Neuronal stem cell (in vitro differentiated cells): ENCODE results near the gene SLITRK6.

Experiments
- DNase-seq: peaks from one replicate; pipeline ENCODE4 v3.0.0-alpha.2; 2013; ENCODE audit warnings: low spot score
- H2AFZ ChIP-seq: one replicate; pipeline ENCODE4 v1.6.1; 2013; ENCODE audit warnings: mild to moderate bottlenecking, low read length, inconsistent platforms
- H2AK5ac ChIP-seq: 2 replicates; pipeline ENCODE4 v1.6.1; 2013; ENCODE audit warnings: low read depth, mild to moderate bottlenecking, inconsistent platforms, low read length, moderate library complexity, mixed read lengths
- H2BK120ac ChIP-seq: 2 replicates; pipeline ENCODE4 v1.6.1; 2013; ENCODE audit warnings: low read depth, mild to moderate bottlenecking, inconsistent platforms, low read length, moderate library complexity, mixed read lengths
- H2BK12ac ChIP-seq: one replicate; pipeline ENCODE4 v1.6.1; 2013; ENCODE audit warnings: low read length, inconsistent platforms
- H2BK15ac ChIP-seq: 2 replicates; pipeline ENCODE4 v1.6.1; 2013; ENCODE audit warnings: mild to moderate bottlenecking, low read length, inconsistent platforms, mixed read lengths
- H2BK5ac ChIP-seq: one replicate; pipeline ENCODE4 v1.6.1; 2013; ENCODE audit warnings: inconsistent platforms, mild to moderate bottlenecking, low read length, moderate library complexity
- H3K14ac ChIP-seq: one replicate; pipeline ENCODE4 v1.6.1; 2013; ENCODE audit warnings: low read length, inconsistent platforms
- H3K18ac ChIP-seq: 2 replicates; pipeline ENCODE4 v1.6.1; 2013; ENCODE audit warnings: low read length, inconsistent platforms
- H3K23ac ChIP-seq: 2 replicates; pipeline ENCODE4 v1.6.1; 2013; ENCODE audit warnings: low read depth, mild to moderate bottlenecking, mixed read lengths, low read length, inconsistent platforms; ENCODE audit not compliant: poor library complexity
- H3K27ac ChIP-seq: replicated peaks from 3 replicates; pipeline ENCODE4 v1.5.1; 2013; ENCODE audit warnings: low read length, inconsistent platforms
- H3K27me3 ChIP-seq, 3 experiments: 2 replicates each; pipeline ENCODE4 v1.6.1; 2013; ENCODE audit warnings: low read length in 3 of 3, mild to moderate bottlenecking in 2 of 3, inconsistent platforms in 1 of 3, low read depth in 1 of 3, mixed read lengths in 1 of 3, moderate library complexity in 1 of 3; ENCODE audit not compliant: control insufficient read depth in 3 of 3, insufficient read depth in 3 of 3
- H3K36me3 ChIP-seq, 2 donors: replicated peaks in 1 of 2; 2 replicates each; pipeline ENCODE4 v1.6.1; 2013; ENCODE audit warnings: low read length in 2 of 2; ENCODE audit not compliant: control insufficient read depth in 2 of 2, insufficient read depth in 2 of 2
- H3K4ac ChIP-seq: 2 replicates; pipeline ENCODE4 v1.6.1; 2013; ENCODE audit warnings: inconsistent platforms, mild to moderate bottlenecking, low read length, moderate library complexity
- H3K4me1 ChIP-seq, 2 donors: 1 replicate in 1 of 2; 2 replicates in 1 of 2; pipeline ENCODE4 v1.6.1; 2013; ENCODE audit warnings: low read length in 2 of 2, low read depth in 1 of 2; ENCODE audit not compliant: control insufficient read depth in 2 of 2, insufficient read depth in 1 of 2
- H3K4me2 ChIP-seq: one replicate; pipeline ENCODE4 v1.6.1; 2013; ENCODE audit warnings: mild to moderate bottlenecking, low read length, inconsistent platforms; ENCODE audit not compliant: insufficient read depth, poor library complexity, severe bottlenecking
- H3K4me3 ChIP-seq, 2 donors: 2 replicates each; pipeline ENCODE4 v1.5.1; 2013; ENCODE audit warnings: low read length in 2 of 2, mild to moderate bottlenecking in 2 of 2, inconsistent platforms in 1 of 2, moderate library complexity in 1 of 2
- H3K79me1 ChIP-seq: one replicate; pipeline ENCODE4 v1.6.1; 2013; ENCODE audit warnings: low read depth, mild to moderate bottlenecking, inconsistent platforms, low read length, moderate library complexity
- H3K9ac ChIP-seq: one replicate; pipeline ENCODE4 v1.6.1; 2013; ENCODE audit warnings: mild to moderate bottlenecking, low read depth, low read length, inconsistent platforms; ENCODE audit not compliant: poor library complexity
- H3K9me3 ChIP-seq, 2 donors: replicated peaks in 1 of 2; 2 replicates each; pipeline versions ENCODE3 to v1.6.1; 2013; ENCODE audit warnings: low read length in 2 of 2, mild to moderate bottlenecking in 2 of 2, inconsistent platforms in 1 of 2, low read depth in 1 of 2, mixed read lengths in 1 of 2, moderate library complexity in 1 of 2; ENCODE audit not compliant: control insufficient read depth in 2 of 2, insufficient read depth in 1 of 2
- H4K8ac ChIP-seq: one replicate; pipeline ENCODE4 v1.6.1; 2013; ENCODE audit warnings: low read depth, mild to moderate bottlenecking, inconsistent platforms, low read length, moderate library complexity
- H4K91ac ChIP-seq: one replicate; pipeline ENCODE4 v1.6.1; 2013; ENCODE audit warnings: low read length, low read depth, mild to moderate bottlenecking, inconsistent platforms; ENCODE audit not compliant: poor library complexity
- WGBS, 2 donors: extraction: QIAGEN DNeasy Blood & Tissue Kit; methylation state at CpG; one replicate each; pipeline ENCODE4 v1.1.7; 2013; ENCODE audit warnings: missing lambda C conversion rate in 2 of 2, mixed read lengths in 1 of 2; ENCODE audit not compliant: insufficient read length in 2 of 2, insufficient replicate concordance in 1 of 2; ENCODE audit errors: extremely low coverage in 2 of 2; 5-methylcytosine and 5-hydroxymethylcytosine counted together

Gene SLITRK6

DNA sequence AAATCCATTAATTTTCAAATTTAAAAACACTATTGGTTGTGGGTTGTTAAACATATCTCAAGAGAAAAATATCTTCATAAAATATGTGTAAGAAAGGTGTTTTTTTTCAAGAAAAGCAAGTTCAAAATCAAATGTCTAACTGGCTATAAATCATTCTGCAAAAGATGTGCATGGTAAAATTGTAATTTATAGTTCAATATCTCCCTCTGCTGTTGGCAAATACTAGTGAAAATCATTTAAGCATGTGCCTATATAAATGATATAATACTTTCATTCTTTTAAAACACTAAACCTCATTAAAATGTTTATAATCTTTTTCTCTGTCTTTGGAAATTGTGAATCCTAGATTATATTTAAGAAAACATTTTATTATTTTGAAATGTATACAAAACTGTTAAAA lies 17.2 kb upstream of the SLITRK6 start:
- Histone ChIP-seq H3K79me1 (no peaks in the 10 kb centered on the region), H4K91ac (no peak overlapping the region)
- DNase-seq, result no peak

DNA sequence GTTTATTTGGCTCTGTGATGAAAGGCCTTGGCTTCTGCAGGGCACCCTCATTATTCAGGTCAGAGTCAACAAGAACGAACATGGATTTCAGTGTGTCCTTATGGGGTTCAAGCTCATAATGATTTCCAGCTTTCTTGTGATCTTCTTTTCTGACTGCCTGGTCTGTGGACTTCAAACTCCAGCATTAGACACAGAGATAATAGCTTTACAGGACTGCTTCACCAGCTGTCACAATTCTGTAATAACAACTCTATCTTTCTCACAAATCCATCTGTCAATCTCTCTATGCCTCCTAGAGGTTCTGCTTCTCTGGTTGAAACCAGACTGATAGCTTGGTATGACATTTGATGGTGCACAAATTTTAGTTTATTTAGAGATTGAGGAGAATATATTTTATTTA lies 13.1 kb upstream of the SLITRK6 start:
- Histone ChIP-seq H3K18ac (no peak overlapping the region), H3K4me2 (no peak overlapping the region), H4K91ac (no peak overlapping the region), H3K14ac (no peak overlapping the region), H2BK5ac (no peak overlapping the region), H3K9me3 (no peaks in the 10 kb centered on the region), H3K9ac (no peak overlapping the region), H3K23ac (no peak overlapping the region), H2AFZ (no peak overlapping the region), H4K8ac (no peak overlapping the region), H3K4me1 (no peaks in the 10 kb centered on the region), H3K79me1 (no peaks in the 10 kb centered on the region), H3K36me3 (no peaks in the 10 kb centered on the region), H3K4me3 (no peak overlapping the region), H3K27ac (no peak overlapping the region), H2BK120ac (no peak overlapping the region), H3K4ac (no peak overlapping the region), H3K27me3 (no peaks in the 10 kb centered on the region), H2BK12ac (no peak overlapping the region), H2AK5ac (no peak overlapping the region), H2BK15ac (no peak overlapping the region)
- no CpG with 5 or more reads among the region's 1 CpG for WGBS, 2 donors
- no peak for DNase-seq

More for the DNA sequence above, 17.2 kb upstream of the SLITRK6 start:
- no peak overlapping the region for H3K18ac ChIP-seq
- H2AFZ ChIP-seq, result no peak overlapping the region
- no peak overlapping the region for H3K23ac ChIP-seq
- H2BK12ac ChIP-seq, result no peak overlapping the region
- no peaks in the 10 kb centered on the region for H3K27me3 ChIP-seq
- H3K36me3 ChIP-seq, result no peaks in the 10 kb centered on the region
- no peak overlapping the region for H4K8ac ChIP-seq
- no peak overlapping the region for H2AK5ac ChIP-seq
- H3K9me3 ChIP-seq, result no peaks in the 10 kb centered on the region
- no peak overlapping the region for H3K9ac ChIP-seq
- H3K14ac ChIP-seq, result no peak overlapping the region
- no peaks in the 10 kb centered on the region for H3K4me1 ChIP-seq
- H3K4ac ChIP-seq, result no peak overlapping the region
- no peak overlapping the region for H3K4me3 ChIP-seq
- H3K27ac ChIP-seq, result no peak overlapping the region
- H2BK5ac ChIP-seq, result no peak overlapping the region
- H3K4me2 ChIP-seq, result no peak overlapping the region
- no peak overlapping the region for H2BK15ac ChIP-seq
- no peak overlapping the region for H2BK120ac ChIP-seq

GRCh38 chr13:85808811-85809210 lies 9.6 kb upstream of the SLITRK6 start:
- Histone ChIP-seq H2BK15ac (no peak overlapping the region), H3K14ac (no peak overlapping the region), H3K9ac (no peak overlapping the region), H3K4ac (no peak overlapping the region), H2BK5ac (no peak overlapping the region), H3K23ac (no peak overlapping the region), H3K4me2 (no peak overlapping the region), H3K36me3 (no peaks in the 10 kb centered on the region), H2AFZ (no peak overlapping the region), H4K8ac (no peak overlapping the region), H3K79me1 (no peaks in the 10 kb centered on the region), H4K91ac (no peak overlapping the region), H2AK5ac (no peak overlapping the region), H2BK120ac (no peak overlapping the region), H2BK12ac (no peak overlapping the region), H3K18ac (no peak overlapping the region), H3K9me3 (no peaks in the 10 kb centered on the region), H3K27me3 (no peaks in the 10 kb centered on the region), H3K4me3 (no peak overlapping the region), H3K27ac (no peak overlapping the region), H3K4me1 (no peaks in the 10 kb centered on the region)
- no peak for DNase-seq
- no CpG with 5 or more reads among the region's 1 CpG for WGBS, 2 donors

DNA sequence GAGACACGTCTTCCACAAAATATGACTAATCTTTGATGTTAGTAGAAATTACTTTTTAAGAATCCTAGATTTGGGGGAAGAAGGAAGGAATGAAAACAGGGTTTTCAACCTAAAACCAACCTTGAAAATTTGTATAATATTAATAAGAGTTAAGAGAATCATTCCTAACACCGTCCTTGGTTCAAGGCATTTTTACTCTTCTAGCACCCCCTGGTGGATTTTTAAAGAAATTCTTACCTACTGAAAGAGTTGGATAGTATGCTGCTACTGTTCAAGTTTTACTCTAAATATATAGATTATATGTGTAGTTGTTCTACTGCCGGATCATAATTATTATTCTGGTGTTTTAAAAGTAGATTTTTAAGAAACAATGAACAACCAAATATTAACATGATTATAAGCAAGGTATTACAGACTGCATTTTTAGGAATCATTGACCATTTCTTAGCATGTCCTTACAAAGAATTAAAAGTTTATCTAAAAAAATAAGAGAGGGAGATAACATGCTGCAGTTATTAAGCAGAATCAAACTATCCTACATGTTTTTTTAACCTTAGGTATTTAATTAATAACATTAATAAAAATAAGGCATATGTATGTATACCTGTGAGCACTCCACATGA lies 7.4 kb upstream of the SLITRK6 start:
- no peak overlapping the region for H2BK120ac ChIP-seq
- H3K36me3 ChIP-seq, result no peaks in the 10 kb centered on the region
- H3K9me3 ChIP-seq, result no peaks in the 10 kb centered on the region
- H3K14ac ChIP-seq, result no peak overlapping the region
- H2AFZ ChIP-seq, result no peak overlapping the region
- no peak overlapping the region for H3K9ac ChIP-seq
- H3K4me2 ChIP-seq, result no peak overlapping the region
- DNase-seq, result peak; percentile 24
- H3K27ac ChIP-seq, result no peak overlapping the region
- H3K4me1 ChIP-seq, result no peaks in the 10 kb centered on the region
- no peak overlapping the region for H4K8ac ChIP-seq
- no peak overlapping the region for H2BK15ac ChIP-seq
- no peak overlapping the region for H3K4me3 ChIP-seq
- H3K18ac ChIP-seq, result no peak overlapping the region
- WGBS, 2 donors, result no CpG with 5 or more reads among the region's 3 CpGs
- no peak overlapping the region for H4K91ac ChIP-seq
- H3K4ac ChIP-seq, result no peak overlapping the region
- H2BK5ac ChIP-seq, result no peak overlapping the region
- H3K27me3 ChIP-seq, result no peaks in the 10 kb centered on the region
- no peak overlapping the region for H2AK5ac ChIP-seq
- H3K23ac ChIP-seq, result no peak overlapping the region
- H2BK12ac ChIP-seq, result no peak overlapping the region
- H3K79me1 ChIP-seq, result no peaks in the 10 kb centered on the region
